NCI-H128 (cell line): ENCODE measurements around the gene CFAP141.

ENCODE experiments used
- DNase-seq: peaks from one replicate; lab custom pipeline; 2025; ENCODE audit not compliant: unreplicated experiment; lab: John Stamatoyannopoulos, UW

CFAP141 gene

DNA sequence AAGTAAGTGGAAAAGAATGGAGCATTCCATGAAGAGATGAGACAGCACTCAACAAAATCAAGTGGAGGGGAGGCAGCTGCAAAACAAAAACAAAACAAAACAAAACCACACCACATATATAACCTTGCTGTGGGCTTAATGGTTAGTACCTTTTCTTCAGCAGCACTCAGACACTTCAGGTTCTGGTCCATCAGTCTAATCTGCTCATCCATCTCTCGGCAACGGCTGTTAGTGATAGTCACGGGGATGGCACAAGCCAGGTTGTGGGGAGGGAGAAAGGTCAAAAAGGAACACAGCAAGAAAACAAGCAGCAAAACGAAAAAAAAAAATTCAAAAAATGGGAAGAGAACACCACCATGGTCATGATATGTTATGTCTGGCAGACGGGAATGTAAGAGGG lies 34.3 kb downstream of the CFAP141 start:
- DNase-seq, result no peak

DNA sequence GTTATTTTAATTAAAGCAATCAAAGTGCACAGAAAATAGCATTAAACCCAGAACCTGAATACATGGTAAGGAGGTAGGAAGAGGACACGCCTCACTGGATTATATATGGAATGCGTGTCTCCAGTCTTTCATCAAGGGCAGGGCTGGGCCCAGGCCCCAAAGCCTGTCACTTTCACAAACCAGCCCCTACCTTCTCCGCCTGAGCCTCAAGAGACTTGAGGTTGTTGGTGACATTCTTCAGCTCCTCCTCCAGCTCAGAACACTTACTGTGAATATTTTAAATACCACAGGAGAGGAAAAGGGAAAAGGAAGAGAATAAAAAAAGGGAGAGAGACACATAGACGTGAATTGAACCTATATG lies 34.9 kb downstream of the CFAP141 start:
- no peak for DNase-seq

DNA sequence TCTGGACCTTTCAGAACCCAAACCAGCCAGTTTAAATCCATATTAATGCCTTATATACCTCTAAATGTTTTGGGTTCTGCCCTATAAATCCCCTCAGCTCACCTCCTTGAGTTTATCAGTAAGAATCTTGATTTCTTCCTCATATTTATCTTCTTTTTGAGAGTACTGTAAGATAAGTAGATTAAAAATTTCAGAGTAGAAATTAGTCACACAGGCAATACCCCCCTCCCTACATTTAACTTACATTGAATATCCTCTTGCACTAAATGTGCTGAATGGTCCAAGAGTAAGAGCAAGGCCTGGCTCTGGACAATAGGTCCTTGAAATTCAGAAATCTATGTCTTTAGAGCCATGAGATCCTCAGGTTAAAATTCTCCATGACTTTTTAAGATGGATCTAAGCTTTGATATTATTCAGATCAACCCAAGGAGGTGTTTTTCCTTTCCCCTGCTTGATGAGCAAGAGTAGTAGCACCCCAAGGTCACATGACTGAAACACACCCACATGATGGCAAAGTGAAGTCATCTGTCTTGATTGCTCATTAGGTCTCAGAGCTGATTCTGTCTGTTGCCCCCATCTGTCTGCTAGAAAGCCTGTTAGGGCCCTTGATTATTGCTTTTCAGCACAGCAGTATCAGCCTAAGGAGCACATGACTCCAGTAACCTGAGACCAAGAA lies 35.4 kb downstream of the CFAP141 start:
- DNase-seq, result no peak

GRCh38 chr1:154167461-154167860 lies 38.7 kb downstream of the CFAP141 start:
- DNase-seq, result no peak

GRCh38 chr1:154166207-154166606 lies 39.9 kb downstream of the CFAP141 start:
- no peak for DNase-seq

- no peak for DNase-seq
Measured at GRCh38 chr1:154159554-154159953, 46.6 kb downstream of the CFAP141 start.

DNA sequence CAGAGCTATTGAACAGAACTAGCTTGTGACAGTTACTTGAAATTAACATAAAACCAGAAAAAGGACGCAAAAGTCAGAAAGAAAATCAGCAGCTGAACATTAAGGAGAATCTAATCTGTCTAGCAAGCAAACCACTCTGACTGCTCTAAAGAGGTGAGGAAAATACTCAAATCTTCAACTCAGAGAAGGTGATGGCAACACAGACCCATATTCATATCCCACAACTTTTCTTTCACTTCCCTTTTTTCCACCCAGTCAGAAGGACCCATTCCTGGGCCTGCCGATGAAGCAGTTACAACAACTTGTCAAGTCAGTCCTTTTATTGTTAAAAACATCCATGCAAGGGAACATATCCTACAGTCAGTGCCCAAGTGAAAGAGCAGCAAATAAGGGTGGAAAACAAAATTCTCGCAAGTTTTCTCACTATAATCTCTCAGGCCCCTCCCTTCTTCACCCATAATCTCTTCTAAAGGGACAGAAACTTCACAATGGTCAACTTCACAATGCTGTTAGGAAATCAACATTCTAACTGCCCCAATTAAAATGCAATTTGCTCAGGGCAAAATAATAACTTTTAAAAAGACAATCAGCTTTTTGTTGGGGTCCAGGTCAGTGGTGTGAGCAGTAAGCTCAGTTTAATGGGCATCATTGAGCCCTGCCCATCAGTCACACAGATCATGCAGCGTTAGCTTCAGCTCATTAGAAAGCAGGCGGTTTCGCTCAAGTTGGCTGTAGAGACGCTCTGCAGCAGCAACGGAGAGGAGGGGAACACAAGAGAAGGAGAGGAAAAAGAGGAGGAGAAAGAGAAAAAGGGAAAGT lies 47.6 kb downstream of the CFAP141 start:
- DNase-seq, result no peak

- no peak for DNase-seq
Measured at GRCh38 chr1:154157520-154158306, 48.4 kb downstream of the CFAP141 start.

GRCh38 chr1:154155251-154155650 lies 50.9 kb downstream of the CFAP141 start:
- no peak for DNase-seq

- DNase-seq, result no peak
Measured at GRCh38 chr1:154154534-154155191, 51.5 kb downstream of the CFAP141 start, which contains the start of gene NUP210L. NUP210L (minus strand) TSS chr1:154155073.

- no peak for DNase-seq
Measured at GRCh38 chr1:154154053-154154452, 52.1 kb downstream of the CFAP141 start.

DNA sequence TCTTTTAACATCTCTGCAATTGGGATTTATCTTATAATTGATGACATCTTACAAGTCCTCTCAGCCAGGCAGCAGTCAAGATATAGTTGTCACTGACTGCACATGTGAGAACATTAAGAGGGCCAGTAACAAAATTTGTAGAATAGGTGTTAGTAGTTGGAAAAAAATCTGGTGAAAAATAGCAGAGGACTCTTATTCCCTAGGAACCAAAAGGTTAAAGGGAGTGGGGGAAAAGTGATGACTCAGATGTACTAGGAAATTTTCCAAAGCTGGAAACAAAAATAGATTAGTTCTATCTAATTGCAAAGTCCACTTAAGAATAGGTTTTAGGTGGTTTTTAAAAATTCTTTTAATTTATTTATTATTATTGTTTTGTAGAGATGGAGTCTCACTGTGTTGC lies 54.8 kb downstream of the CFAP141 start:
- DNase-seq, result no peak
